ENCODE measurements around the gene ZKSCAN8. TPM values are rescaled to one million over a fixed set of nuclear protein-coding genes. Genes with fewer than 3 reads are reported as not detected.

Gene ZKSCAN8
- polyA plus RNA-seq, 3 donors = 0.49 to 7.9 (median 0.71) TPM

DNA sequence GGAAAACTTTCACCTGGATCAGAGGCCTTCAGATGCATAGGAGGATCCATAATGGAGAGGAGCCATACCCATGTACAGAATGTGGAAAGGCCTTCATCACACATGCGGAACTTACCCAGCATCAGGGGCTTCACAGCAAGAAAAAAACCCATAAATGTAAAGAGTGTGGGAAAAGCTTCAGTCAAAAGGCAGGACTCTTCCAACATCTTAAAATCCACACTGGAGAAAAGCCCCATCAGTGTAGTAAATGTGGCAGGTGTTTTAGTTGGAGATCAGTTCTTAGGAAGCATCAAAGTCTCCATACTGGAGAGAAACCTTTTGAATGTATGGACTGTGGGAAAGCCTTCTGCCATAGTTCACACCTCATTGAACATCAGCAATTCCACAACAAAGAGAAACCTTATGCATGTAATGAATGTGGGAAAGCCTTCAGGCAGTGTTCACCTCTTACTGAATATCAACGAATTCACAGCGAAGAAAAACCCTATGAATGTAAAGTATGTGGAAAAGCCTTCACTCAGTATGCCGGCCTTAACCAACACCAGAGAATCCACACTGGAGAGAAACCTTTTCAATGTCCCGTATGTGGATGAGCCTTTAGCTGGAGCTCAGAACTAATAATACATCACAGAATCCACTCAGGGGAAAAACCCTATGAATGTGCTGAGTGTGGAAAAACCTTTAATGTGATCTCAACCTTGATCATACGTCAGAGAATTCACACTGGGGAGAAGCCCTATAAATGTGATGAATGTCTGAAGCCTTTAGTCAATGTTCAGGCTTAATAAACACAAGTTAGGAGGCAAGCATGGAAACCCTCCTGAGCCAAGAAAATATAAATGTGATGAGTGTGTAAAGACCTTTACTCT is 46.7 kb downstream of the ZKSCAN8 start:
- Mint-ChIP-seq H3K4me1 (no peaks in the 10 kb centered on the region), H3K9me3 (peaks cover 23 to 59% (median 52%) of the 10 kb centered on the region in 7 donors)

DNA sequence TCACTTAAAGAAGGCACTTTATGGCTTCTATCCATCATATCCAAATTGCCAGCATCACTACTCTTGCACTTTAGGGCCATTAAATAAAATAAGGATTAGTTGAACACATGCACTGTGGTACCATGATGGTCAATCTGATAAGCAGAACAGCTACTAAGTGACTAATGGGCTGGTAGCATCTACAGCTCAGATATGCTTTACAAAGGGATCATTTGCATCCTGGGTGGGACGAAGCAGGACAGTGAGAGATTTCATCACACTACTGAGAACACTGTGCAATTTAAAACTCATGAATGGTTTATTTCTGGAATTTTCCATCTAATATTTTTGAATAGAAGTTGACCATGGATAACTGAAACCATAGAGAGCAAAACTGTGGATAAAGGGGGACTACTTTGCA is 58.3 kb downstream of the ZKSCAN8 start:
- H3K4me3 ChIP-seq (replicated peaks in 1 of 3; ENCODE audit: low read depth in 2 of 3, low read length in 3 of 3) = no peak overlapping the region
- intact Hi-C loops (cut with micrococcal nuclease) = no loop called here
- H3K27me3 Mint-ChIP-seq (ENCODE audit: low read depth in 3 of 3) = peaks cover 9 to 27% (median 12%) of the 10 kb centered on the region in 3 donors

More for the DNA sequence above, 46.7 kb downstream of the ZKSCAN8 start:
- Histone ChIP-seq H3K4me1 (ENCODE audit: control insufficient read depth in 1 of 2, insufficient read depth in 2 of 2, low read length in 2 of 2) (no peaks in the 10 kb centered on the region), H3K4me3 (replicated peaks in 1 of 3; ENCODE audit: low read depth in 2 of 3, low read length in 3 of 3) (no peak overlapping the region), H4K20me1 (ENCODE audit: insufficient read depth, low read length) (no peaks in the 10 kb centered on the region), H3K27ac (ENCODE audit: low read depth in 1 of 2, low read length in 2 of 2) (no peak overlapping the region), H3K79me2 (ENCODE audit: insufficient read depth, low read length) (no peaks in the 10 kb centered on the region), H3K27me3 (ENCODE audit: control insufficient read depth in 2 of 2, insufficient read depth in 2 of 2, low read length in 2 of 2) (no peaks in the 10 kb centered on the region), H2AFZ (ENCODE audit: insufficient read depth, low read depth, low read length, poor library complexity, severe bottlenecking) (no peak overlapping the region), H3K9ac (ENCODE audit: insufficient read depth, low read length, poor library complexity, severe bottlenecking) (no peak overlapping the region), H3K9me3 (replicated peaks in 1 of 2; ENCODE audit: control insufficient read depth in 1 of 2, insufficient read depth in 1 of 2, low read length in 2 of 2) (peaks cover 35 to 41% of the 10 kb centered on the region in 2 donors), H3K4me2 (replicated peaks; ENCODE audit: extremely low read depth, low read length, poor library complexity, severe bottlenecking) (no peak overlapping the region), H3K36me3 (replicated peaks in 1 of 2; ENCODE audit: control insufficient read depth in 1 of 2, insufficient read depth in 2 of 2, low read length in 2 of 2) (no peaks in the 10 kb centered on the region)
- H3K27me3 Mint-ChIP-seq (ENCODE audit: low read depth in 3 of 3) = peaks cover 0 to 2% (median under 1%) of the 10 kb centered on the region in 3 donors
- 100% methylated on average over 1 of the region's 6 CpGs for WGBS (ENCODE audit: insufficient coverage)
- intact Hi-C loops (cut with micrococcal nuclease) = no loop called here
- no peak overlapping the region for H3K27ac Mint-ChIP-seq
- H3K36me3 Mint-ChIP-seq = no peaks in the 10 kb centered on the region
- TF ChIP-seq, protein P1, sequence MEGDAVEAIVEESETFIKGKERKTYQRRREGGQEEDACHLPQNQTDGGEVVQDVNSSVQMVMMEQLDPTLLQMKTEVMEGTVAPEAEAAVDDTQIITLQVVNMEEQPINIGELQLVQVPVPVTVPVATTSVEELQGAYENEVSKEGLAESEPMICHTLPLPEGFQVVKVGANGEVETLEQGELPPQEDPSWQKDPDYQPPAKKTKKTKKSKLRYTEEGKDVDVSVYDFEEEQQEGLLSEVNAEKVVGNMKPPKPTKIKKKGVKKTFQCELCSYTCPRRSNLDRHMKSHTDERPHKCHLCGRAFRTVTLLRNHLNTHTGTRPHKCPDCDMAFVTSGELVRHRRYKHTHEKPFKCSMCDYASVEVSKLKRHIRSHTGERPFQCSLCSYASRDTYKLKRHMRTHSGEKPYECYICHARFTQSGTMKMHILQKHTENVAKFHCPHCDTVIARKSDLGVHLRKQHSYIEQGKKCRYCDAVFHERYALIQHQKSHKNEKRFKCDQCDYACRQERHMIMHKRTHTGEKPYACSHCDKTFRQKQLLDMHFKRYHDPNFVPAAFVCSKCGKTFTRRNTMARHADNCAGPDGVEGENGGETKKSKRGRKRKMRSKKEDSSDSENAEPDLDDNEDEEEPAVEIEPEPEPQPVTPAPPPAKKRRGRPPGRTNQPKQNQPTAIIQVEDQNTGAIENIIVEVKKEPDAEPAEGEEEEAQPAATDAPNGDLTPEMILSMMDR (IDR thresholded peaks at IDR 0.05) = no peak
- H3K4me3 Mint-ChIP-seq = no peak overlapping the region
- no peak for DNase-seq

More for the DNA sequence above, 58.3 kb downstream of the ZKSCAN8 start:
- H3K4me1 ChIP-seq (ENCODE audit: control insufficient read depth in 1 of 2, insufficient read depth in 2 of 2, low read length in 2 of 2) = no peaks in the 10 kb centered on the region
- DNase-seq = no peak
- Mint-ChIP-seq H3K9me3 (peaks cover 13 to 43% (median 31%) of the 10 kb centered on the region in 7 donors), H3K36me3 (no peaks in the 10 kb centered on the region), H3K27ac (no peak overlapping the region), H3K4me1 (peaks cover 2% of the 10 kb centered on the region), H3K4me3 (no peak overlapping the region)
- peaks cover 9 to 16% of the 10 kb centered on the region in 2 donors for H3K9me3 ChIP-seq (replicated peaks in 1 of 2; ENCODE audit: control insufficient read depth in 1 of 2, insufficient read depth in 1 of 2, low read length in 2 of 2)
- no peak overlapping the region for H3K9ac ChIP-seq (ENCODE audit: insufficient read depth, low read length, poor library complexity, severe bottlenecking)
- no peaks in the 10 kb centered on the region for H4K20me1 ChIP-seq (ENCODE audit: insufficient read depth, low read length)
- whole genome bisulfite sequencing (ENCODE audit: insufficient coverage) = no CpG with 5 or more reads among the region's 1 CpG
- no peak overlapping the region for H2AFZ ChIP-seq (ENCODE audit: insufficient read depth, low read depth, low read length, poor library complexity, severe bottlenecking)
- H3K79me2 ChIP-seq (ENCODE audit: insufficient read depth, low read length) = no peaks in the 10 kb centered on the region
- peaks cover 11 to 12% of the 10 kb centered on the region in 2 donors for H3K27me3 ChIP-seq (ENCODE audit: control insufficient read depth in 2 of 2, insufficient read depth in 2 of 2, low read length in 2 of 2)
- TF ChIP-seq, protein P1 (IDR thresholded peaks at IDR 0.05) = no peak
- no peak overlapping the region for H3K4me2 ChIP-seq (replicated peaks; ENCODE audit: extremely low read depth, low read length, poor library complexity, severe bottlenecking)
- H3K36me3 ChIP-seq (replicated peaks in 1 of 2; ENCODE audit: control insufficient read depth in 1 of 2, insufficient read depth in 2 of 2, low read length in 2 of 2) = no peaks in the 10 kb centered on the region
- H3K27ac ChIP-seq (ENCODE audit: low read depth in 1 of 2, low read length in 2 of 2) = no peak overlapping the region

Data from CD14-positive monocyte (primary cell).